Adipose tissue (tissue), 3 donors: ENCODE measurements around the gene FRMD4A. TPM values are rescaled to one million over a fixed set of nuclear protein-coding genes. Genes with fewer than 3 reads are reported as not detected.

ENCODE experiments used
- H3K27ac ChIP-seq: one replicate; pipeline ENCODE4 v1.5.1; 2013; ENCODE audit warnings: low read depth, low read length
- WGBS, 3 donors: extraction: QIAGEN DNeasy Blood & Tissue Kit; methylation state at CpG; one replicate each; pipeline ENCODE4 v1.1.7; 2013; 5-methylcytosine and 5-hydroxymethylcytosine counted together
- polyA plus RNA-seq, 3 donors: library from polyadenylated mRNA; stranded (reverse); fragments of 200-250 nt; gene quantifications; one replicate each; pipeline ENCODE4 v1.2.3, GENCODE V29; 2013
- donor health status: healthy with polysubstance abuse.
- donor health status: Bipolar disorder and iron deficiency.
- donor health status: healthy.

Gene FRMD4A
- polyA plus RNA-seq, 3 donors: 16.6 to 83.5 (median 22.2) TPM

DNA sequence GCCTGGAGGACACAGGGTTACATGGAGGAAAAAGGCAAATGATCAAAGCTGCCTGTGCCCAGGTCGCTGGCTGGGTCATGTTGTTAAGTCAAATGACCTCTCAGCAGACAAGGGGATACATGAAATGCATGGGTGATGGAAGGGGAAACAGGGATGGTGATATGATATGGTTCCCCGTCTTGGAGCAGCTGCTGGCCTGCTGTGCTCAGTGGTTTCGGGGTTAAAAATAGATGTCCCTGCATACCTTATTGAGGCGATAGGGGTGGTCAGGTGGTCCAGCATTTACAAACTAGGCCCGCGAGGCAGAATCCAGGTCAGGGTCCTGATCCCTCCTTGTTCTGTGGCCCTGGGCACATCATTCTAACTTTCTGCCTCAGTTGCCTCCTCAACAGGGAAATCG is 586.8 kb downstream of the FRMD4A start:
- no peak overlapping the region for H3K27ac ChIP-seq
- 74 to 90% (median 86%) methylated on average over 7 of the region's 7 CpGs for WGBS, 3 donors

- H3K27ac ChIP-seq: no peak overlapping the region
- WGBS, 3 donors: 46 to 66% (median 52%) methylated on average over 15 of the region's 15 CpGs
These were observed 587.5 kb downstream of the FRMD4A start for GRCh38 chr10:13743101-13743693.

DNA sequence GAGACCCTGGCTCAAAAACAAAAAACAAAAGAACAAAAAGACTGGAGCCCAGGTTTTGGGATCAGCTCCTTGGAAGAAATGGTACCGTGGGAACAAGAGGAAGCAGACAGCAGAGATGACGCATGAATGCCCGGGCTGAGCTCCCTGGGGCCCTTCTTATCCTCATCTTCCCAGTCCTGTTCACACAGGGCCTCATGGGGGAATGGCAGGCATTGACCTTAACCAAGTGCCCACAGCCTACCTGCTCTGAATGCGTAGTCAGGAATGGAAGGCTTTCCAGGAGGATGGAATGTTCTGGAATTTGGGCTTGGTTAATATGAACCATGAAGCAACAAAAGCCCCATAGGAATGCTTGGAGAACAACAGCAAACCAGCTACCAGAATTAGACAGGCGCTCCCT is 589.3 kb downstream of the FRMD4A start:
- 90 to 100% (median 91%) methylated on average over 5 of the region's 5 CpGs for WGBS, 3 donors
- H3K27ac ChIP-seq: no peak overlapping the region

DNA sequence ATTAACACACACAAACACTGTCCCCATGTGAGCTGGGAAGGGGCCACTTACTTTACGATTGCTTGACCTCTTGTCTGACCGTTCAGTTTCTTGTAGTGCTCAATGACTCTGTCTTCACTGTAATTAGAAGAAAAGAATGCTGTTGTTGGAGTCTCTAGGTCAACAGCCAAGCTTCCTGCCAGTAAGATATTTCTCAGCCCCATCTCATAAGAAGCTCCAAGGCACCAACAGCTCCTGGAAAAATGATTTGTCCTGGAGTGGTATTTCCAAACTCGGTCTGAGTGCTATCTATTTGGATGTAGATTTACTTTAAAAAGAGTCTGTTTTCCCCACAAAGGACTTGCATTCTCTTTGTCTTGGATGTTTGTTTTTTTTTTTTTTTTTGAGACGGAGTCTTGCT is 590.3 kb downstream of the FRMD4A start:
- no peak overlapping the region for H3K27ac ChIP-seq
- 84 to 88% (median 85%) methylated on average over 3 to 4 of the region's 4 CpGs for WGBS, 3 donors

- H3K27ac ChIP-seq: no peak overlapping the region
- 41 to 64% (median 46%) methylated on average over 2 of the region's 2 CpGs for WGBS, 3 donors
These were observed 591.5 kb downstream of the FRMD4A start for GRCh38 chr10:13739183-13739582.

DNA sequence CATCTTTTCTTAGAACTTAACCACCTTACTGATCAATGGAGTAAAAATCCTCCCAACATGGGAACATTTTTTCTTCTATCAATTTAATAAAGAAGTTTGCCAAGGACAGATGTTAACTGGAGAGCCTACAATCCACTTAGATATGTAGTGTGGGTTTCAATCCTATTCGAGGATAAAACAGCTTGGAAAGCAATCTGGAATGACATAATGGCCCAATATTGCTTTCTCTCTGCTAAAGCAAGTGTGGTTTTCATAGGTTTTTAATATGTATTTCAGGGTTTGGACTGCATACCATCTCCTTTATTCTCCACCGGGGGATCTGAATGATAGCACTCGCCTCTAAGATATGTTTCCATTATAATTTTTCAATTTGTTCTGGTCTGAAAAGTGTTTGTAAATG is 594.2 kb downstream of the FRMD4A start:
- H3K27ac ChIP-seq: no peak overlapping the region
- 86 to 92% (median 91%) methylated on average over 3 of the region's 3 CpGs for WGBS, 3 donors

- H3K27ac ChIP-seq: no peak overlapping the region
- WGBS, 3 donors: 95 to 98% (median 96%) methylated on average over 8 of the region's 8 CpGs
These were observed 596.6 kb downstream of the FRMD4A start for GRCh38 chr10:13734151-13734550.

DNA sequence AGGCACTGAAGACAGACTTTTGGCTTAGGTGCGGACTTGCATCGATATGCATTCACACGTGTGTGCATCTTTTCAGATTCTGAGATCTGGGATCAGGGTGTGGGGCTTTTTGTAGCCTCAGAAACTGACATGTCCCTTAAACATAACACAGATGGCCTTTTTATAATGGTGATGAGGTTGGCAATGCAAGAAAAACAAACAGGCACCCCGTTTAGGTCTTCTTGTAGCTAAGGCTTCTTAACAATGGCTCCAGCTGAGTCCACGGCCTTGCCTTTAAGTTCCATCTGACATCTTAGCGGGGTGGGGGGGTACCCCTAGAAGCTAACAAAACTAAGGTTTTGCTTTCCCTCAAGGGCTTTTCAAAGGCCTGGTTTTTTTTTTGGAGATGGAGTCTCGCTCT is 597.7 kb downstream of the FRMD4A start:
- no peak overlapping the region for H3K27ac ChIP-seq
- 91 to 94% (median 93%) methylated on average over 7 of the region's 7 CpGs for WGBS, 3 donors

- H3K27ac ChIP-seq: no peak overlapping the region
- 69 to 72% (median 72%) methylated on average over 6 of the region's 6 CpGs for WGBS, 3 donors
These were observed 598.3 kb downstream of the FRMD4A start for GRCh38 chr10:13732465-13732881.

DNA sequence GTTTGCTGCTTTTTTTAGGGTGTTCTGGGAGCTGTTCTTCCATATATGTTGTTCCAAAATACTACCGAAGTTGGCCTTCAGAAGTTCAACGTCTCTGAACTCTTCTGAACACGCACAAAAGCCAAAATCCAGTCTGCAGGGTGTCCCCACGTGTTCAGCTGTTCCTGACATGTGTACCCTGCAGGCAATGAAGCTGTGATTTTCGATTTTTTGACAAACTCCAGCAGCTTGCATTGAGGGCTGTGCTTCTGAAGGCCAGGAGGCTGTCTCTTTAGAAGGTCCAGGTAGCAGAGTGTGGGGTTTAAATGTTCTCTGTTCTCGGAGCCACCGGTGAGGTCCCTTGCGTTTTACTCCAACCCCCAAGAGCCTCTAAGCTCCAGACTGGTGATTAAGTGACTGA is 598.9 kb downstream of the FRMD4A start:
- no peak overlapping the region for H3K27ac ChIP-seq
- WGBS, 3 donors: 81 to 89% (median 88%) methylated on average over 8 of the region's 8 CpGs

- H3K27ac ChIP-seq: no peak overlapping the region
- WGBS, 3 donors: 92 to 95% (median 95%) methylated on average over 7 of the region's 7 CpGs
These were observed 599.8 kb downstream of the FRMD4A start for GRCh38 chr10:13730956-13731355.

GRCh38 chr10:13730306-13730652 is 600.4 kb downstream of the FRMD4A start:
- 64 to 87% (median 87%) methylated on average over 10 of the region's 10 CpGs for WGBS, 3 donors
- no peak overlapping the region for H3K27ac ChIP-seq

DNA sequence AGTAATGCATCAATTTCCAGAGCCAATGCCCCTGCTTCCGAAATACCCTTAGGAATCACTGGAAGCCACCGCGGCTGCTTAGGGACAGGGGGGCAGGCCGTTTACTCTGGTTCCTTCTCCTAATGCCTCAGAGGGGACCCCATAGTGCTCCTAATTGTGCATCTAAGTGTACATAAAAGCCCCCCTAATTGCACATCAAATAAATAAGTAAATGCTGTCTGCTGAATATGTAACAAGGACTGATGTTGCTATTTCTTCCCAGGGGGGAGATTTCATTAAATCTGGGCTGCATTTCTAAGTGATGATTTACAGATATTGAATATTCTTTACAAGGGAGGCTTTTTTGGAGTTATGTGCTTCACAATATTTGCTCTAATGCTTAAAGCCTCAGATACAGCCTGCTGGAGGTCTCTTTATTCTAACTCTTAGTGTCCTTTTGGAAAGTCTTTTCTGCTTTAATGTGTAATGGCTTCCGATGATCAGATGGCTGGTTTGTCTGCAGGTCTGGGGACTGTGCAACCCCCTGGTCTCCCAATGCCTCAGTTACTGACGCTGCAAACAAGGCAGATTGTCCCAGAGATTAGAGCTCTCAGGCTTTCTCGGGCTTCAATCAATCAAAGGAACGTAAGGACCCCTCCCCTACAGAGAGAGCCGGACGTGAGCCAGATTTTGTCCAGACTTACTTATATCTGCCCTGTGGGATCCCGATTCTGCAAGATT is 601.0 kb downstream of the FRMD4A start:
- 72 to 87% (median 86%) methylated on average over 11 of the region's 11 CpGs for WGBS, 3 donors
- no peak overlapping the region for H3K27ac ChIP-seq

GRCh38 chr10:13728898-13729535 is 601.7 kb downstream of the FRMD4A start:
- 93% methylated on average over 26 of the region's 26 CpGs for WGBS, 3 donors
- H3K27ac ChIP-seq: no peak overlapping the region

DNA sequence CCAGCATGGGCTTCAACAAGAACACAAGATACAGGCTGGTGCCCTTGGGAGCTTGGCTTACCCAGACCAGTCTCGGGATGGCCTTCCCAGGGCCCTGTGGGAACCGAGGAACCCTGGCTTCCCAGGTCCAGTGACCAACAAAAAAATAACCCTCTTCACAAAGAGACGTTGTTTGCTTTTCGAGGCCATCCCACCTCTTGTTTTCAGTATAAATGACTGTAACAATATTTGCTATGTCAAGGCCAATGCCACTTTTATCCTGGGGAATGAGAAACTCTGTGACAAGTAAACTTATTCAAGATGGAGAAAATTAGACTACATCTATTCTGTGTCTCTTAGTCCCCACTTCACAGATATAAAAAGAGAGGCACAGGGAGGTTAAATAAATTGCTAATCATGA is 605.1 kb downstream of the FRMD4A start:
- WGBS, 3 donors: 59 to 90% (median 82%) methylated on average over 4 of the region's 4 CpGs
- no peak overlapping the region for H3K27ac ChIP-seq

DNA sequence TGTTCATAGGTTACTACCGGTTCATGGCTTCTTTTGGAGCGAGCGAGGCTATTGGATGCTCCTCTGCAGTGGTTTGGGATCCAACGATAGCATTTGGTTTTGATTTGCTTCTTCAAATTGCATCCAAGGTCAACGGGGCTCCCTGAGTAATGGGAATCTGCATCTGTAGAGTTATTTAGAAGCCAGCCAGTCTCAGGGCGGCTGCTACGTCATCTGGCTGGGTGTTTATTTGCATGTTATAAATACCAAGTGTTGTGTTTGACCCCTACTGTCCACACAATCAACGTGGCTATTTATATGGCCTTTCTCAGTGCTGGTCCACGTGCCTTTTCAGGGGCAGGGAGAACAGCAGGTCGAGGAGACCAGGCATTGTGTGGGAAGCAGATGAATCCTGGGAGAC is 606.2 kb downstream of the FRMD4A start:
- no peak overlapping the region for H3K27ac ChIP-seq
- WGBS, 3 donors: 54 to 62% (median 57%) methylated on average over 10 of the region's 10 CpGs

DNA sequence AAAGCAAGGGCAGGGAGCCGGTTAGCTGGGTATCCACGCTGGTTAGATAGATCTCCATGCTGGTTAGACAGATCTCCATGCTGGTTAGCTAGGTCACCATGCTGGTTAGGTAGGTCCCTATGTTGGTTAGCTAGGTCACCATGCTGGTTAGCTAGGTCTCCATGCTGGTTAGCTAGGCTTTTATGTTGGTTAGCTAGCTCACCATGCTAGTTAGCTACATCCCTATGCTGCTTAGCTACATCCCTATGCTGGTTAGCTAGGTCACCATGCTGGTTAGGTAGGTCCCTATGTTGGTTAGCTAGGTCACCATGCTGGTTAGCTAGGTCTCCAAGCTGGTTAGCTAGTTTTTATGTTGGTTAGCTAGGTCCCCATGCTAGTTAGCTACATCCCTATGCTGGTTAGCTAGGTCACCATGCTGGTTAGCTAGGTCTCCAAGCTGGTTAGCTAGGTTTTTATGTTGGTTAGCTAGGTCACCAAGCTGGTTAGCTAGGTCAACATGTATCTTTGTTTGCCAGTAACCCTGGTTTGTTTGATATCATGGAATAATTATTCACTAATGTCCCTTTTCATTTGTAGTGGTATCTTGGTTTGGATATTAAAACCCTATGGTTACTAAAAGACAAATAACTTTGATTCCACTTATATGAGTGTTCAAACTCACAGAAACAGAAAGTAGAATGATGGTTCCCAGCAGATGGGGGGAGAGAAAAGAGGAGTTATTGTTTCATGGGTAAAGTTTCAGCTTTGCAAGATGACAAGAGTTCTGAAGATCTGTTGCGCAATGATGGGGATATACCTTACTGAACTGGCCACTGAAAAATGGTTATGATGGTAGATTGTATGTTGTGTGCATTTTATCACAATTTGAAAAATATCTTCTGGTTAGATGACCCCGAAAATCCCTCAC is 607.7 kb downstream of the FRMD4A start:
- H3K27ac ChIP-seq: no peak overlapping the region
- WGBS, 3 donors: 81 to 95% (median 94%) methylated on average over 4 of the region's 4 CpGs

DNA sequence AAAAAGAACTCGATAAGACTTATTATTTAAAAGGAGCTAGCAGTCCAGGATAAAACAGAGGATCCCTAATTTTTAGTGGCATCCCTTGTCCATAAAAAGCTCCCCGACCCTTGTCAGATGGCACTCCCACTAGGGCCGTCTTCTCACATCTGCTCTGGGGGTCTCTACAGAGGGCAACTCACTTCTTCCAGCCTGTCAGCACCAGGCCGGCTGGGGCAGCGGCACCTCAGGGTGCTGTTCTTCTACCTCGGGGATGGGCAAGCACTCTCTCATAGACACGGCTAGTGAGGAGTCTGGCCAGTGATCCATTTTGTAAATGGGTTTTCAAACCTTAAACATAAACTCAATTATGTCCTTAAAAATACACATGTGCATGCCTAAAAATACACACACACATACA is 609.2 kb downstream of the FRMD4A start:
- WGBS, 3 donors: 93 to 96% (median 95%) methylated on average over 7 of the region's 7 CpGs
- H3K27ac ChIP-seq: no peak overlapping the region

GRCh38 chr10:13720699-13721098 is 610.0 kb downstream of the FRMD4A start:
- WGBS, 3 donors: 79 to 85% (median 80%) methylated on average over 4 of the region's 4 CpGs
- H3K27ac ChIP-seq: no peak overlapping the region
